WI38 (cell line): Measurements from ENCODE around the gene N4BP3.
"Not testable (repeated sequence)": the region's sequence is repeated elsewhere in the genome, so short reads cannot be mapped to it uniquely, and the experiment has no call there.

ENCODE experiments used
- H3K4me3 ChIP-seq: 2 replicates; pipeline ENCODE4 v1.5.1; 2011; ENCODE audit warnings: low read depth, mild to moderate bottlenecking, control low read depth, low read length
- TF ChIP-seq, protein P1 (sequence below): IDR thresholded peaks from 2 replicates; pipeline ENCODE4 v1.5.1; 2012; ENCODE audit warnings: low read depth, mild to moderate bottlenecking, control low read depth, low read length

The N4BP3 gene

DNA sequence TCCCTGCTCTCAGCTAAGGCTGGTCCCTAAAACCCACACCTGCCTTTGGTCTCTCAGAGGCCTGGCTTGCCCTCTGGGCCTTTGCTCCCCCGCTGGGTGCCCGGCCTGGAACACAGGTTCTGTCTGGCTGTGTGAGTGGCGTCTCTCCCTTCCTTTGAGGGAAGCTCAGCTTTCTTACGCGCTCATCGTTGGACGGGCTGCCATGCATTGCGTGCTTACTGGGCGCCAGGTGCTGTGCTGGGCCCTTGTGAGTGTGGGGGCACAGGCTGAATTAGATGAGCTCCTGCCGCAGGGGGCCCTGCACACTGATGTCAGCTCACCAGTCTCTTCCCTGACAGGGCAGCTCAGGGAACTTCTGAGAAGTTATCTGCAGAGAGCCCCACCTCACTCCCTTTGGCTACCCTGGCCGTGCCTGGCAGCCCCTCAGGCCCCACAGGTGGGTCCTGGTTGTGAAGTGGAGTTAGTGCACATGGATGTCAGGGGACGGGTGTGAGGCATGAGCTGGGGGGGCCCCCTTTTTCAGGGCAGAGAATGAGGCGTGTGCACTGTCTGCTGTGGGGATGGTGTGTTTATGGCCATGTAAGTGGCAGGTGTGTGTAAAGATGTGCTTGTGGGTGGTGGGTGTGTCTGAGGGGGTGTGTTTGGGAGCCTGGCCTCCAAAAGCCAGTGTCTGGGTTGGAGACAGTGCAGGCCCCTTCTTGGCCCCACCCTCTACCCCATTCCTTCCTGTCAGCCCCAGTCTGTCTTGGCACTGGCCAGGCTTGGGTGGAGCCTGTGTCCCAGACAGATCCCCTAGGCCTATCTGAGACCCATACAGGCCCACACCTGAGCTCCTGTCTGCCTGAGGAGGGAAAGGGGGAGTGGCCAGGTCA is 10.0 kb downstream of the N4BP3 start:
- TF ChIP-seq, protein P1, sequence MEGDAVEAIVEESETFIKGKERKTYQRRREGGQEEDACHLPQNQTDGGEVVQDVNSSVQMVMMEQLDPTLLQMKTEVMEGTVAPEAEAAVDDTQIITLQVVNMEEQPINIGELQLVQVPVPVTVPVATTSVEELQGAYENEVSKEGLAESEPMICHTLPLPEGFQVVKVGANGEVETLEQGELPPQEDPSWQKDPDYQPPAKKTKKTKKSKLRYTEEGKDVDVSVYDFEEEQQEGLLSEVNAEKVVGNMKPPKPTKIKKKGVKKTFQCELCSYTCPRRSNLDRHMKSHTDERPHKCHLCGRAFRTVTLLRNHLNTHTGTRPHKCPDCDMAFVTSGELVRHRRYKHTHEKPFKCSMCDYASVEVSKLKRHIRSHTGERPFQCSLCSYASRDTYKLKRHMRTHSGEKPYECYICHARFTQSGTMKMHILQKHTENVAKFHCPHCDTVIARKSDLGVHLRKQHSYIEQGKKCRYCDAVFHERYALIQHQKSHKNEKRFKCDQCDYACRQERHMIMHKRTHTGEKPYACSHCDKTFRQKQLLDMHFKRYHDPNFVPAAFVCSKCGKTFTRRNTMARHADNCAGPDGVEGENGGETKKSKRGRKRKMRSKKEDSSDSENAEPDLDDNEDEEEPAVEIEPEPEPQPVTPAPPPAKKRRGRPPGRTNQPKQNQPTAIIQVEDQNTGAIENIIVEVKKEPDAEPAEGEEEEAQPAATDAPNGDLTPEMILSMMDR = no peak
- H3K4me3 ChIP-seq = no peak overlapping the region

DNA sequence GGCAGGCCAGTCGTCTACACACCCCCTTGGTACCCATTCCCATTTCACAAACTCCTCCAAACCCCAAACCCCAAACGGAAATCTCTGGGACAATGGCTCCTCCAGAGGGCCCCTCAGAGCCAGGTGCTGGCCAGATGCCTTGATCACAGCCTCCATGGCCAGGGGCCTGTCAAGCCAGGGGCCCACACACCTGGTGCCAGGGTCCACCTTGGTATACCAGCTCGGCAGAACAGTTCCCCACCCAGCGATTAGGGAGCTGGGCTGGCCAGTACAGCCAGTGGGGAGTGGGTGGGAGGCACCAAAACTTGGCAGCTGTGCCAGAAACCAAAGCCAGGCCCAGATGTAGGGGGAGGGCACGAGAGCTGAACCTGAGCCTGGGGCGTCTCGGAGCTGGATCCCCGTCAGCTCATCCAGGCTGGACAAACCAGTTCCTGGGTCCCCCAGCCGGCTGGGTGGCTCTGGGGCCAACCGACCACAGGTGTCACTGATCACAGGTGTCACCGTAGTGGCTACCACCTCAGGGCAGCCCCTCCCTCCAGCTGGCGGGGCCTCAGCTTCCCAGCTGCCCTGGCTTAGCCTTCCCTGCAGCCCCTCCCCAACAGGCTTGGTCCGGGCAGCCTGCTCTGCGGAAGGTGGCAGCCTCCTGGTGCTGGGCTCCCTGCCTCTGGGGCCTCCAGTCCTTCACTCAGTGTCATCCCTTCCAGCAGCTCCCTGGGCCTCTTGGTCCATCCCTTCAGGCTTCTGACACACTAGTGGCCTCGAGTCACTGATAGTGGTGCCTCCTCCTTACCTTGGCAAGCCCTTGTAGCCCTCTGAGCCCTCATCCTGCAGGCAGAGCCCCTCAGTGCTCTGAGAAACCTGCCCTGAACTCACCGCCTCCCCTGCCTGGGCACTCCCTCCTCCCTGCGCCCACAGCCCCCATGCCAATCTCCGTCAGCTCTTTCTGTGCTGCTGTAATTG is 10.9 kb downstream of the N4BP3 start:
- H3K4me3 ChIP-seq = no peak overlapping the region
- TF ChIP-seq, protein P1 = no peak

DNA sequence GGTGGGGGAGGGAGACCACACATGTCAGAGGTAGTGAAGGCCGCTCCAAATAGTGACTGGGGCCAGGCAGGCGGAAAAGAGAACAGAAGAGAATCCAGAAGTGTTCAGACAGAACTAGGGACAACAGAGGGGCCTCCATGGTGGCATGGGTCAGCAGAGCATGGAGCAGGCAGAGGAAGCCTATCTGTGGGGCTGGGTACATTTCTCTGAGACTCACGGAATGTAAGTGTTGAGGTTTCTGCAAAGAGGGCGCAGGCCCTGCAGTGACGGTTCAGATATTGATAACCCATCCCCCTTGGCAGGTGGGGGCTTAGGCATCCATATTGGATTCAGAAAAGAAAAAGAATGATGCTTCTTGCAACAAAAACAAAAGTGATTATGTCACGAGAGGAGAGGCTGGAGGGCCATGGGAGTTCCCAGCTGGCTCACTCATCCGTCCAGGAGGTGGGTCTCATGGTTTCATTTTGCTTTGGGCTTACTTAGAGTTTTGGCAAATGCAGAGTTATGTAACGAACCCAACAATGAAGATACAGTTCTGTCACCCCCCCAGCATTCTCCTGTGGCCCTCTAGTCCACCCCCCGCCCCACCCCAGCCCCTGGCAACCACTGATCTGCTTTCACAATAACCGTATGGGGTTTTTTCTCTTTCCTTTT is 12.0 kb downstream of the N4BP3 start:
- TF ChIP-seq, protein P1 = no peak
- no peak overlapping the region for H3K4me3 ChIP-seq

DNA sequence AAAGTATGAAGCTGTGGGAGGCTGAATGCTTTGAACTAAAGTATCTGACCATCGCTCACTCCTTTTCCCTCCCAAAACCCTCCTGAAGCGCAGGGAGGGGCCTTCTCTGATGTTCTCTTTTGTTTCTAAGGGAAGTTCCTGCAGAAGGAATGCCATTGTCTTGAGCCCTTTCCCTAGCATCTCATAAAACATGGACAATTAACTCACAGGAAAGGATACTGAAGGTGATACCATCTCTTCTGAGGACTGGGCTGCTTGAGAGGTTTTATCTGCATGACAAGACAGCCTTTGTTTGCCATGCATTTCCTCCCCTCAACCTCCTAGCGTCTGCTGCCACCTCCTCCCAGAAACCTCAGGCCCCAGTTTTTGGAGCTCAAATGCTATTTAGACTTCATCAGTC is 13.2 kb downstream of the N4BP3 start:
- TF ChIP-seq, protein P1 = no peak
- no peak overlapping the region for H3K4me3 ChIP-seq

DNA sequence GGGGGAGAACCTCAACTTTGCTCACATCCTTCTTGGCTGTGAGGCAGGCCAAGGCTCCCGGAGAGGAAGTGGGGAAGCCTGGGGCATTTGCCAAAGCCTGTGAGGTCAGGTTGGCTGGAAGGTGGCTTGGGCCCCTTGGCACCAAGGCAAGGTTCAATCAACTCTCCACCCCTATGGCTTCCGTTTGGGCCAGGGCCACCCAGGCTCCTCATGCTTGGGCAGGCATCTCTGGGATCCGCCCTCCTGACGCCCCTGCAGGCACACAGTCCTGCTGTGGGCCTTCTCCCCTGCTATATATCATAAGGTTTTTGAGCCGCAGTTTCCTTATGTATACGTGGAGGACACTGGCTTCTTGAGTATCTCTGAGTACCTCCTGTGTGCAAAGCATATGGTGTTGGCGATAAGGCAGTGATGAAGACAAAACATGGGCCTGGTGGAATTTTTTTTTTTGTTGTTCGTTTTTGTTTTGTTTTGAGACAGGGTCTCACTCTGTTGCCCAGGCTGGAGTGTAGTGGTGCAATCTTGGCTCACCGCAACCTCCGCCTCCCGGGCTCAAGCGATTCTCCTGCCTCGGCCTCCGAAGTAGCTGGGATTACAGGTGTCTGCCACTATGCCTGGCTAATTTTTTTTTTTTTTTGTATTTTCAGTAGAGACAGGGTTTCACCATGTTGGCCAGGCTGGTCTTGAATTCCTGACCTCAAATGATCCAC is 14.1 kb downstream of the N4BP3 start:
- not testable (repeated sequence) for H3K4me3 ChIP-seq

DNA sequence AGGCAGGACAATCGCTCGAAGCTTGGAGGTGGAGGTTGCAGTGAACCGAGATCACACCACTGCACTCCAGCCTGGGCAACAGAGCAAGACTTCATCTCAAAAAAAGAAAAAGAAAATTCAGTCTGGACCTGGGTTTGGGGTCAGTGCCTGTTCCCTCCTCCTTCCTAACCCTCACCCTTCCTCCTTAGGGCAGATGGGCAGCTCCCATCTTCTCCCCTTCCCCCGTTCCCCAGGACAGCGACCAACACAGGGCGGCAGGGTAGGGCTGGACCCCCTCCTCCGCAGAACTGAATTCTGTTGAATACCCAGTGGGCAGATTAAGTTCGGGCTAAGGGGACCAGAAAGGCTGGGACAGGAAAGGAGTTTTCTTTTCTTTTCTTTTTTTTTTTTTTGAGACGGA is 16.0 kb downstream of the N4BP3 start:
- TF ChIP-seq, protein P1 = no peak
- no peak overlapping the region for H3K4me3 ChIP-seq

DNA sequence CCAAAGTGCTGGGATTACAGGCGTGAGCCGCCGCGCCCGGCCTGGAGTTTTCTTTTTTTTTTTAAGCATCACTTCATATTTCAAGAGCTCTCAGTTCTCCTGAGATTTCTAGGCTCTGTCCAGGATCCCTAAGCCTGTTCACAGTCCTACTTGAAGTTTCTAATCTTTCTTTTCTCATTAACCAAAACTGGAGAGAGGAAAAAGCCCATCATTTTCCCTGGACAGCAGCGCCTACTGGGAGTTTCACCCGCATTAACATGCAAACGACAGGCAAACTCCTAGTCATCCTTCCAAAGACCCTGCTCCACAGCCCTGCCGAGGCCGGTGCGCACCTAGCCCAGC is 16.9 kb downstream of the N4BP3 start:
- H3K4me3 ChIP-seq = peak overlapping the region; percentile 93
